HepG2 (cell line): Measurements from ENCODE around the gene TLK1. TPM values are rescaled to one million over a fixed set of nuclear protein-coding genes. Genes with fewer than 3 reads are reported as not detected.

Source experiments
- ATAC-seq: fragments of 200-7000 bp; cut with Tn5 transposase; 3 replicates; pipeline ENCODE4 v1.9.1; 2020; ENCODE audit warnings: mild to moderate bottlenecking, moderate library complexity
- BruUV-seq: library from RNA; stranded (reverse); fragments of 400-500 nt; replicated peaks from 2 replicates; lab custom pipeline; 2021; lab: Mats Ljungman, UMichigan
- CTCF ChIA-PET: fragments of 300-600 bp; formaldehyde crosslinking; extraction: SDS; loops from one replicate; lab custom pipeline; 2021; ENCODE audit warnings: low total read pairs, inconsistent platforms, low intra/inter-chr PET ratio; lab: Yijun Ruan, JAX
- POLR2A ChIA-PET: fragments of 350-600 bp; sonication (Branson Sonifier 250); formaldehyde crosslinking; loops from one replicate; lab custom pipeline; 2020; ENCODE audit warnings: antibody characterized with exemption, inconsistent platforms; lab: Yijun Ruan, JAX
- DNase-seq: peaks from one replicate; pipeline ENCODE4 v3.0.0-alpha.2; 2015; ENCODE audit warnings: low spot score
- FAIRE-seq: peaks from 3 replicates; lab custom pipeline; 2011; peaks lifted over from hg19 to GRCh38; lab: Jason Lieb, UNC
- H2AFZ ChIP-seq: one replicate; pipeline ENCODE4 v1.6.1; 2011; ENCODE audit warnings: low read length, inconsistent platforms
- H3K27ac ChIP-seq: fragments of 300-600 bp; 3 replicates; pipeline ENCODE4 v1.8.0; 2011; ENCODE audit warnings: mixed run types, mild to moderate bottlenecking, mixed read lengths, low read length, inconsistent platforms; ENCODE audit not compliant: insufficient read depth; ENCODE audit errors: extremely low read length
- H3K27me3 ChIP-seq, 2 experiments: fragments of 200-600 bp in 1 of 2; 2 replicates in 1 of 2; 3 replicates in 1 of 2; pipeline versions ENCODE4 v1.6.0 to v1.8.0; 2011; ENCODE audit warnings: low read length in 2 of 2, mild to moderate bottlenecking in 2 of 2, moderate library complexity in 2 of 2, inconsistent platforms in 1 of 2; ENCODE audit not compliant: insufficient read depth in 2 of 2, control insufficient read depth in 1 of 2
- H3K36me3 ChIP-seq, 2 experiments: fragments of 200-600 bp in 1 of 2; replicated peaks in 1 of 2; 2 replicates in 1 of 2; 3 replicates in 1 of 2; pipeline versions ENCODE4 v1.5.1 to v1.8.0; 2011; ENCODE audit warnings: low read length in 2 of 2, inconsistent platforms in 1 of 2; ENCODE audit not compliant: insufficient read depth in 2 of 2, control insufficient read depth in 1 of 2
- H3K4me1 ChIP-seq: 2 replicates; pipeline ENCODE4 v1.5.1; 2012; ENCODE audit warnings: low read length, inconsistent platforms; ENCODE audit not compliant: insufficient read depth
- H3K4me2 ChIP-seq: 2 replicates; pipeline ENCODE4 v1.6.0; 2011; ENCODE audit warnings: low read depth, low read length, inconsistent platforms
- H3K4me3 ChIP-seq, 3 experiments: fragments of 200-600 bp in 1 of 3; sonication (generic), shearing (Covaris generic) in 1 of 3; replicated peaks in 1 of 3; 2 replicates each; pipeline ENCODE4 v1.5.1; 2011 to 2016; ENCODE audit warnings: low read length in 3 of 3, inconsistent platforms in 2 of 3, low read depth in 2 of 3, mild to moderate bottlenecking in 2 of 3, control low read depth in 1 of 3, mixed read lengths in 1 of 3; ENCODE audit not compliant: insufficient read depth in 1 of 3
- H3K79me2 ChIP-seq: one replicate; pipeline ENCODE4 v1.6.1; 2011; ENCODE audit warnings: low read length, inconsistent platforms; ENCODE audit not compliant: insufficient read depth
- H3K9ac ChIP-seq: 2 replicates; pipeline ENCODE4 v1.6.0; 2011; ENCODE audit warnings: mild to moderate bottlenecking, low read depth, low read length, inconsistent platforms; ENCODE audit not compliant: insufficient read depth
- H3K9me3 ChIP-seq: 2 replicates; pipeline ENCODE4 v1.5.1; 2012; ENCODE audit warnings: mild to moderate bottlenecking, low read length
- H4K20me1 ChIP-seq: 2 replicates; pipeline ENCODE4 v1.6.0; 2011; ENCODE audit warnings: inconsistent platforms, mild to moderate bottlenecking, low read length, moderate library complexity; ENCODE audit not compliant: insufficient read depth
- SOX13 ChIP-seq, 3 experiments: fragments of 450-650 bp in 1 of 3; sonication (generic) in 1 of 3; formaldehyde crosslinking in 1 of 3; IDR thresholded peaks in 2 of 3; conservative IDR thresholded peaks in 1 of 3; 2 replicates each; pipeline versions ENCODE4 v1.5.0 to v1.6.1; 2016 to 2020; ENCODE audit warnings: antibody characterized with exemption in 1 of 3, mild to moderate bottlenecking in 1 of 3, missing compliant biosample characterization in 1 of 3, missing genetic modification reagents in 1 of 3, moderate library complexity in 1 of 3
- SP4 ChIP-seq: sonication (generic); formaldehyde crosslinking; IDR thresholded peaks from 2 replicates; pipeline ENCODE4 v1.8.1; 2023; ENCODE audit warnings: mild to moderate bottlenecking, missing genetic modification reagents
- U2AF2 ChIP-seq: fragments of 200-400 bp; formaldehyde crosslinking; IDR thresholded peaks from 2 replicates; pipeline ENCODE4 v1.6.1; 2017; ENCODE audit warnings: low read depth, mild to moderate bottlenecking, low read length
- ZBTB3 ChIP-seq: sonication (generic); formaldehyde crosslinking; IDR thresholded peaks from 2 replicates; pipeline ENCODE4 v1.4.0; 2020; ENCODE audit warnings: low read depth, mild to moderate bottlenecking, moderate library complexity, missing genetic modification reagents, borderline replicate concordance
- ZBTB8A ChIP-seq: sonication (generic); formaldehyde crosslinking; IDR thresholded peaks from 2 replicates; pipeline ENCODE4 v1.4.0; 2020; ENCODE audit warnings: mild to moderate bottlenecking, low read depth, missing genetic modification reagents, borderline replicate concordance
- ZNF235 ChIP-seq: sonication (generic); formaldehyde crosslinking; IDR thresholded peaks from 2 replicates; pipeline ENCODE4 v1.8.1; 2023; ENCODE audit warnings: mild to moderate bottlenecking, missing genetic modification reagents, borderline replicate concordance
- ZNF33B ChIP-seq: sonication (generic); formaldehyde crosslinking; IDR thresholded peaks from 2 replicates; pipeline ENCODE4 v1.5.1; 2020; ENCODE audit warnings: mild to moderate bottlenecking, missing genetic modification reagents
- ZNF652 ChIP-seq: IDR thresholded peaks from 2 replicates; pipeline ENCODE4 v1.6.1; 2016; ENCODE audit warnings: low read depth, borderline replicate concordance
- ZNF883 ChIP-seq: sonication (generic); formaldehyde crosslinking; IDR thresholded peaks from 2 replicates; pipeline ENCODE4 v1.5.1; 2020; ENCODE audit warnings: mild to moderate bottlenecking, missing genetic modification reagents; ENCODE audit errors: not compliant biosample characterization
- WGBS: methylation state at CpG from one replicate; pipeline ENCODE4 v1.1.6; 2017; ENCODE audit warnings: low lambda C conversion rate; 5-methylcytosine and 5-hydroxymethylcytosine counted together
- in situ Hi-C: cut with HindIII; loops from 2 replicates; pipeline ENCODE4 v1.10.0; 2017; ENCODE audit warnings: low pct_unique_long_range_greater_than_20kb; ENCODE audit not compliant: extremely low pct_ligation_motif_present
- intact Hi-C: fragments of 100-400 bp; cut with micrococcal nuclease; formaldehyde crosslinking; loops from one replicate; pipeline ENCODE4 v1.10.0; 2022; ENCODE audit not compliant: unreplicated experiment
- polyA plus RNA-seq, 8 experiments: library from polyadenylated mRNA; depleted of rRNA in 3 of 8; stranded (reverse) in 7 of 8; unstranded in 1 of 8; fragments of >200 nt; fragmentation: Illumina TruSeq in 4 of 8; extraction: Trizol in 4 of 8; gene quantifications; 2 replicates each; pipeline versions ENCODE4 v1.2.1 to v1.2.3, GENCODE V29; 2011 to 2016; ENCODE audit warnings: low read depth in 4 of 8, missing spikeins in 1 of 8, mixed read lengths in 1 of 8; ENCODE audit not compliant: insufficient read depth in 1 of 8
- total RNA-seq, 5 experiments: library from RNA; depleted of rRNA; stranded (reverse); fragments of >200 nt; fragmentation: Illumina TruSeq; extraction: Trizol; gene quantifications; 2 replicates each; pipeline ENCODE4 v1.2.3, GENCODE V29; 2016; ENCODE audit warnings: low read depth in 1 of 5
- TF ChIP-seq, protein P1 (sequence below): sonication (generic); formaldehyde crosslinking; IDR thresholded peaks from 2 replicates; pipeline ENCODE4 v1.8.1; 2023; ENCODE audit warnings: mild to moderate bottlenecking, missing genetic modification reagents
- TF ChIP-seq, protein P2 (sequence below): sonication (generic); formaldehyde crosslinking; IDR thresholded peaks from 2 replicates; pipeline ENCODE4 v1.4.0; 2020; ENCODE audit warnings: mild to moderate bottlenecking, missing genetic modification reagents
- TF ChIP-seq, protein P3 (sequence below), 2 experiments: sonication (generic) in 1 of 2; formaldehyde crosslinking in 1 of 2; IDR thresholded peaks; 2 replicates each; pipeline versions ENCODE4 v1.4.0 to v1.6.1; 2016 to 2020; ENCODE audit warnings: borderline replicate concordance in 1 of 2, low read depth in 1 of 2, mild to moderate bottlenecking in 1 of 2, missing genetic modification reagents in 1 of 2

TLK1 gene
- total and polyA plus RNA-seq, 2 of the 13 experiments (the other 11 are each of a cell fraction or from before 2014, with no cell fraction given) = 16.8 to 28.7 TPM

DNA sequence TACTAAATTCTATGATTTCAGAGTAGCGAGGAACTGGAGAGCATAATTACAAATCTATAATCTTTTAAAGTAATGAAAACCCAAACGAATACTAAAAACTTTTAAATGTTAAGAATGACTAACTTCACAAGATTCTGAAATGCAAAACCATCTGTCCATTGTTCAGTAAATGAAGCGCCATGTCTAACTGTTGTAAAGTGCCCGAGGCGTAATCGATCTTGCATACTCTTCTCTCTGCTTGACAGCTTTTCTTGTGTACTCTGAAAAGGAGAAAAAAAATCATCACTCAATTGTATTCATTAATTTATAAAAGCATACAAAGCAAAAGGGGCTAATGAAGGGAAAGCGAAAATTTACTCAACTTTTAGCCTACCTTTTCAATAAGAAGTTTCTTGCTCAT lies 111.0 kb downstream of the TLK1 start:
- Histone ChIP-seq H2AFZ (no peak overlapping the region), H4K20me1 (no peaks in the 10 kb centered on the region), H3K79me2 (no peaks in the 10 kb centered on the region), H3K36me3 (peaks cover 13 to 90% of the 10 kb centered on the region in 2 experiments), H3K4me2 (no peak overlapping the region), H3K27me3 (no peaks in the 10 kb centered on the region), H3K9me3 (no peaks in the 10 kb centered on the region), H3K4me3 (no peak overlapping the region), H3K4me1 (no peaks in the 10 kb centered on the region), H3K27ac (no peak overlapping the region), H3K9ac (no peak overlapping the region)
- in situ Hi-C loops = no loop called here
- no peak for FAIRE-seq
- BruUV-seq = no TSS peak
- 97% methylated on average over 7 of the region's 7 CpGs for WGBS
- DNase-seq = no peak
- ChIA-PET POLR2A (no interaction called here), CTCF (no interaction called here)
- ATAC-seq = no peak
- TF ChIP-seq ZNF652 (no peak), SP4 (CRISPR knock-in tag) (no peak), ZBTB8A (CRISPR knock-in tag) (no peak), ZBTB3 (no peak), ZNF33B (CRISPR knock-in tag) (no peak), ZNF235 (CRISPR knock-in tag) (no peak), U2AF2 (no peak), ZNF883 (CRISPR knock-in tag) (no peak), SOX13 (IDR thresholded peaks at IDR 0.05) (no peak), SOX13 (CRISPR knock-in tag; conservative IDR thresholded peaks at IDR 0.05 in 1 of 2, IDR thresholded peaks at IDR 0.05 in 1 of 2) (no peak)
- TF ChIP-seq, protein P1, sequence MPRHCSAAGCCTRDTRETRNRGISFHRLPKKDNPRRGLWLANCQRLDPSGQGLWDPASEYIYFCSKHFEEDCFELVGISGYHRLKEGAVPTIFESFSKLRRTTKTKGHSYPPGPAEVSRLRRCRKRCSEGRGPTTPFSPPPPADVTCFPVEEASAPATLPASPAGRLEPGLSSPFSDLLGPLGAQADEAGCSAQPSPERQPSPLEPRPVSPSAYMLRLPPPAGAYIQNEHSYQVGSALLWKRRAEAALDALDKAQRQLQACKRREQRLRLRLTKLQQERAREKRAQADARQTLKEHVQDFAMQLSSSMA = no peak
- TF ChIP-seq, protein P2, sequence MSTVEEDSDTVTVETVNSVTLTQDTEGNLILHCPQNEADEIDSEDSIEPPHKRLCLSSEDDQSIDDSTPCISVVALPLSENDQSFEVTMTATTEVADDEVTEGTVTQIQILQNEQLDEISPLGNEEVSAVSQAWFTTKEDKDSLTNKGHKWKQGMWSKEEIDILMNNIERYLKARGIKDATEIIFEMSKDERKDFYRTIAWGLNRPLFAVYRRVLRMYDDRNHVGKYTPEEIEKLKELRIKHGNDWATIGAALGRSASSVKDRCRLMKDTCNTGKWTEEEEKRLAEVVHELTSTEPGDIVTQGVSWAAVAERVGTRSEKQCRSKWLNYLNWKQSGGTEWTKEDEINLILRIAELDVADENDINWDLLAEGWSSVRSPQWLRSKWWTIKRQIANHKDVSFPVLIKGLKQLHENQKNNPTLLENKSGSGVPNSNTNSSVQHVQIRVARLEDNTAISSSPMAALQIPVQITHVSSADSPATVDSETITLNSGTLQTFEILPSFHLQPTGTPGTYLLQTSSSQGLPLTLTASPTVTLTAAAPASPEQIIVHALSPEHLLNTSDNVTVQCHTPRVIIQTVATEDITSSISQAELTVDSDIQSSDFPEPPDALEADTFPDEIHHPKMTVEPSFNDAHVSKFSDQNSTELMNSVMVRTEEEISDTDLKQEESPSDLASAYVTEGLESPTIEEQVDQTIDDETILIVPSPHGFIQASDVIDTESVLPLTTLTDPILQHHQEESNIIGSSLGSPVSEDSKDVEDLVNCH (CRISPR knock-in tag) = no peak
- TF ChIP-seq, protein P3, sequence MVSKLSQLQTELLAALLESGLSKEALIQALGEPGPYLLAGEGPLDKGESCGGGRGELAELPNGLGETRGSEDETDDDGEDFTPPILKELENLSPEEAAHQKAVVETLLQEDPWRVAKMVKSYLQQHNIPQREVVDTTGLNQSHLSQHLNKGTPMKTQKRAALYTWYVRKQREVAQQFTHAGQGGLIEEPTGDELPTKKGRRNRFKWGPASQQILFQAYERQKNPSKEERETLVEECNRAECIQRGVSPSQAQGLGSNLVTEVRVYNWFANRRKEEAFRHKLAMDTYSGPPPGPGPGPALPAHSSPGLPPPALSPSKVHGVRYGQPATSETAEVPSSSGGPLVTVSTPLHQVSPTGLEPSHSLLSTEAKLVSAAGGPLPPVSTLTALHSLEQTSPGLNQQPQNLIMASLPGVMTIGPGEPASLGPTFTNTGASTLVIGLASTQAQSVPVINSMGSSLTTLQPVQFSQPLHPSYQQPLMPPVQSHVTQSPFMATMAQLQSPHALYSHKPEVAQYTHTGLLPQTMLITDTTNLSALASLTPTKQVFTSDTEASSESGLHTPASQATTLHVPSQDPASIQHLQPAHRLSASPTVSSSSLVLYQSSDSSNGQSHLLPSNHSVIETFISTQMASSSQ (IDR thresholded peaks at IDR 0.05; ENCODE audit: low read depth) = no peak
- TF ChIP-seq, protein P3 (CRISPR knock-in tag; IDR thresholded peaks at IDR 0.05; ENCODE audit: borderline replicate concordance) = no peak
- intact Hi-C loops = loop anchor here (10.0 kb wide), 1 partner anchor 365 kb away; no protein-coding TSS in a partner anchor
